ENCODE measurements around the gene ESYT3.

Gene ESYT3, protein sequence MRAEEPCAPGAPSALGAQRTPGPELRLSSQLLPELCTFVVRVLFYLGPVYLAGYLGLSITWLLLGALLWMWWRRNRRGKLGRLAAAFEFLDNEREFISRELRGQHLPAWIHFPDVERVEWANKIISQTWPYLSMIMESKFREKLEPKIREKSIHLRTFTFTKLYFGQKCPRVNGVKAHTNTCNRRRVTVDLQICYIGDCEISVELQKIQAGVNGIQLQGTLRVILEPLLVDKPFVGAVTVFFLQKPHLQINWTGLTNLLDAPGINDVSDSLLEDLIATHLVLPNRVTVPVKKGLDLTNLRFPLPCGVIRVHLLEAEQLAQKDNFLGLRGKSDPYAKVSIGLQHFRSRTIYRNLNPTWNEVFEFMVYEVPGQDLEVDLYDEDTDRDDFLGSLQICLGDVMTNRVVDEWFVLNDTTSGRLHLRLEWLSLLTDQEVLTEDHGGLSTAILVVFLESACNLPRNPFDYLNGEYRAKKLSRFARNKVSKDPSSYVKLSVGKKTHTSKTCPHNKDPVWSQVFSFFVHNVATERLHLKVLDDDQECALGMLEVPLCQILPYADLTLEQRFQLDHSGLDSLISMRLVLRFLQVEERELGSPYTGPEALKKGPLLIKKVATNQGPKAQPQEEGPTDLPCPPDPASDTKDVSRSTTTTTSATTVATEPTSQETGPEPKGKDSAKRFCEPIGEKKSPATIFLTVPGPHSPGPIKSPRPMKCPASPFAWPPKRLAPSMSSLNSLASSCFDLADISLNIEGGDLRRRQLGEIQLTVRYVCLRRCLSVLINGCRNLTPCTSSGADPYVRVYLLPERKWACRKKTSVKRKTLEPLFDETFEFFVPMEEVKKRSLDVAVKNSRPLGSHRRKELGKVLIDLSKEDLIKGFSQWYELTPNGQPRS

GRCh38 chr3:138434276-138434874 is at the start of gene ESYT3:
Gene ESYT3, plus strand, starts transcription at chr3:138434616. Its CDS starts 183 bp downstream, at chr3:138434799.
- peak; percentile 36 to 60 for DNase-seq (ENCODE audit: low read depth in 2 of 2)

DNA sequence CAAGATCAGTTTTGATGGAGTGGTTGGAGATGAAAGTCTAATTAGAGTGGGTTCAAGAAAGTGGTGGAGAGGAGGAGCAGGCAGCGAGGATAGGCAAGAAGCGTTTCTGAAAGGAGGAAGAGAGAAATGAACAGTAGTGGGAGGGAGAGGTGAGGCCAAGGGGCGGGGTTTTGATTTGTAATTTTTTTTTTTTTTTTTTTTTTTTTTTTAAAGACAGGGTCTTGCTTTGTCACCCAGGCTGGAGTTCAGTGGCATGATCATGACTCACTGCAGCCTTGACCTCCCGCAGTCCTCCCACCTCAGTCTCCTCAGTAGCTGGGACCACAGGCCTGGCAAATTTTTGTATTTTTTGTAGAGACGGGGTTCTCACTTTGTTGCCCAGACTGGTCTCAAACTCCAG is 49.4 kb upstream of the ESYT3 start:
- DNase-seq (ENCODE audit: low read depth in 2 of 2): no peak

DNA sequence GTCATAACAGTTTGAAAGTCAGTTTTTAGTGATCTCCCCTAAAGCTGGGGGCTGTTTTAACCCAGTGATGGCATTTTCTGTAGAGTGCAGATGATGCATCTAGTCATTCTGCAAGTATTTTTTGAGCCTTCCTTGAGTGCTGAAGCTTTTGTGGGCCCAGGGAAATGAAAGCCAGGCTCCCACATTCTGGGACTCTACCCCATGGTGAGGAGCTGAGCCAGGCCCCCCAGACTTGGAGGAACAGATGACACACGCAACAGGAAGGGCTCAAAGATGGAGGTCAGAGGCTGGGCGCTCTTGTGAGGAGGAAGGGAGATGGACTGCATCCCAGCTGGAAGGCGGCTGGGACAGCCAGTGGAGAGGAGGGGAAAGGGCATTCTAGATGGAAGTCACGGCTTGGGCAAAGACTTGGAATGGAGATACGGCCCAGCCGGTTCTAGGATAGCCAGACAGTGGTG is 45.2 kb upstream of the ESYT3 start:
- no peak for DNase-seq (ENCODE audit: low read depth in 2 of 2)

- no peak for DNase-seq (ENCODE audit: low read depth in 2 of 2)
Observed at GRCh38 chr3:138389841-138390581, 44.4 kb upstream of the ESYT3 start.

DNA sequence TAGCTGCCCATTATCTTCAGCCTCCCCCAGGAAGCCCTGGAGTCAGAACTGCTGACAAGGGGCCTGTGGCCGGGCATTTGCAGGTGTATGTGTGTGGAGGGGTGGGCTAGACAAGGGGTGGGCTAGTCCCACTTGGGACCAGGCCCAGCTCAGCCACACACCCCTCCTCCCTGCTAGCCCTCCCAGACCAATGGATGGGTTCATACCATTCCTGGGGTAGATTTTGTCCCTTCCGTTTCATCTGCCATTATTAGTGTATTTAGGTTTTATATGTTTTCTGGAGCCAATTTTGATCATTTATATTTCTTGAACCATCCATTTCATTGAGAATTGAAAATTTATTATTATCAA is 43.9 kb upstream of the ESYT3 start:
- DNase-seq (ENCODE audit: low read depth in 2 of 2): no peak

- DNase-seq (ENCODE audit: low read depth in 2 of 2): no peak
Observed at GRCh38 chr3:138394156-138394555, 40.3 kb upstream of the ESYT3 start.

DNA sequence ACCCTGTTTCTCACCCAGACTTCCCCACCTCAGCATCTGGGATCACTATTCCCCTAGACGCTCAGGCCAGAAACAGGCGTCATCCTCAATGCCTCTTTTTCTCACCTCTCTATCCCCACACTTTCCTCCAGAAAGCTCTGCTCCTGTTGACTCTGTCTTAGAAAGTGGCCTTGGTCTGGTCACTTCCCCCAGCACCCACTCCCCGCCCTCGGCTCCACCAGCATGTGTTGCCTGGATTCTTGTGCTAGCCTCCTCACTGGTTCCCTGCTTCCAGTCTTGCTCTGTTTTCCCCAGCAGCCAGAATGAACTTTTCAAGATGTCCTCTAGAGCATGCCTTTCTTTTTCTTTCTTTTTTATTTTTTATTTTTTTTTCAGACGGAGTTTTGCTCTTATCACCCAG is 39.7 kb upstream of the ESYT3 start:
- no peak for DNase-seq (ENCODE audit: low read depth in 2 of 2)

DNA sequence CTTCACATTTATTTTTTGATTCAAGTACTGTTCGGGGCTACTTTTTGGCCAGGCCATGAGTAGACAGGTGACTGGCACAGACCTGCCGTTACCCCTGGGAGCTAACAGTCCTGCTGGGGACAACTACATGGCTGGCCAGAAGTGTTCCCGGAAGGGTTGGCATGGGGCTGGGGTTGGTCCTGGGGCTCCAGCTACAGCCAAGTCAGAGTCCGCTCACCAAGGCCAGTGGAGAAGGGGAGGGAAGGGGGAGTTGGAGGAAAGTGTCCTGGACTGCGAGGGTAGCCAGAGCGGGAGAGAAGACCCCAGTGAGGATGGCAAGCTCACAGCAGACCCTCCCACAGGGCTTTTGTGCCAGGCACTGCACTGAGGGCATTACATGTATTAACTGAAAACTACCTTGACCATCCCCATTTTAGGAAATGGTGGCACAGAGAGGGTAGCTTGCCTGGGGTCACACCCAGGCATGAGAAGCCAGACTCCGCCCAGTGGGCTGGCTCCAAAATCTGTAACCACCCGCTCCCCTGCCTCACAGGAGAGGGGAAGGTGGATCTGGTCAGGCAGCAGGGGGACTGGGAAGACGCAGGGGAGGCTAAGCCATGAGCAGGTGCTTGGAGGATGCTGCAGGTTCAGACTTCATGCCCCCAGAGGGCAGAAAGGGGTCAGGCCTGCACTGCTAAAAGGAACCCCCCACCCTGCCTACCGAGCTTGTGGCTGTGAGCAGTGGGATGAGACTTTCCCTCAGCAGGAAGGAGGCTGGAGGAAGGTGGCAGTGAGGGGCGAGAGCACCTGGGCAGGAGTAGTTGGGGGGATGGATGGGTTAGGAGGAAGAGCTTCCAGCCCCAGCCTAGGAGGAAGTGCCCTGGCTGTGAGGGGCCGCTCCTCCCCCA is 38.3 kb upstream of the ESYT3 start:
- no peak for DNase-seq (ENCODE audit: low read depth in 2 of 2)

GRCh38 chr3:138396752-138397410 is 37.5 kb upstream of the ESYT3 start:
- DNase-seq (ENCODE audit: low read depth in 2 of 2): no peak

DNA sequence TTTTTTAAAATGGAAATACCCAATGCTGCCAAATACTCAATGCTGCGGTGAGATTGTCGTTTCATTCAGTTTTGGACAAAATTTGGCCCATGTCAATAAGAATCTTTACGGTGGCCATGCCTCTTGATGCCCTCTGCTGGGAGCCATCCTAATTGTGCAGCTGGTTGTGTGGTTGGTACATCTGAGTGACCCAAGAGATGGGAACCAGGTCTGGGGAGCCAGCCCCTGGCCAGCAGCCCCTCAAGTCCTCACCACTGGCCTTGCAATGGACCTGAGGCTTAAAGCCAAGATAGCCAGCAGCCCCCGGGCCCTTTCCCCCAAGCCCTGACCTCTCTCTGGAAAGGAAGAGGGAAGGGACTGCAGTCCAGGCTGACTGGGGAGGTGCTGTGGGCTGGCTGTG is 36.4 kb upstream of the ESYT3 start:
- no peak for DNase-seq (ENCODE audit: low read depth in 2 of 2)

GRCh38 chr3:138398791-138399575 is 35.4 kb upstream of the ESYT3 start:
- DNase-seq (ENCODE audit: low read depth in 2 of 2): no peak

- DNase-seq (ENCODE audit: low read depth in 2 of 2): no peak
Observed at GRCh38 chr3:138399766-138400165, 34.6 kb upstream of the ESYT3 start.

GRCh38 chr3:138400651-138401070 is 33.8 kb upstream of the ESYT3 start:
- no peak for DNase-seq (ENCODE audit: low read depth in 2 of 2)

- no peak for DNase-seq (ENCODE audit: low read depth in 2 of 2)
Observed at GRCh38 chr3:138401834-138402233, 32.6 kb upstream of the ESYT3 start.

- DNase-seq (ENCODE audit: low read depth in 2 of 2): no peak
Observed at GRCh38 chr3:138404121-138404520, 30.3 kb upstream of the ESYT3 start.

- no peak for DNase-seq (ENCODE audit: low read depth in 2 of 2)
Observed at GRCh38 chr3:138405001-138405400, 29.4 kb upstream of the ESYT3 start.

GRCh38 chr3:138405486-138405885 is 28.9 kb upstream of the ESYT3 start:
- no peak for DNase-seq (ENCODE audit: low read depth in 2 of 2)

GRCh38 chr3:138406606-138407005 is 27.8 kb upstream of the ESYT3 start:
- no peak for DNase-seq (ENCODE audit: low read depth in 2 of 2)

DNA sequence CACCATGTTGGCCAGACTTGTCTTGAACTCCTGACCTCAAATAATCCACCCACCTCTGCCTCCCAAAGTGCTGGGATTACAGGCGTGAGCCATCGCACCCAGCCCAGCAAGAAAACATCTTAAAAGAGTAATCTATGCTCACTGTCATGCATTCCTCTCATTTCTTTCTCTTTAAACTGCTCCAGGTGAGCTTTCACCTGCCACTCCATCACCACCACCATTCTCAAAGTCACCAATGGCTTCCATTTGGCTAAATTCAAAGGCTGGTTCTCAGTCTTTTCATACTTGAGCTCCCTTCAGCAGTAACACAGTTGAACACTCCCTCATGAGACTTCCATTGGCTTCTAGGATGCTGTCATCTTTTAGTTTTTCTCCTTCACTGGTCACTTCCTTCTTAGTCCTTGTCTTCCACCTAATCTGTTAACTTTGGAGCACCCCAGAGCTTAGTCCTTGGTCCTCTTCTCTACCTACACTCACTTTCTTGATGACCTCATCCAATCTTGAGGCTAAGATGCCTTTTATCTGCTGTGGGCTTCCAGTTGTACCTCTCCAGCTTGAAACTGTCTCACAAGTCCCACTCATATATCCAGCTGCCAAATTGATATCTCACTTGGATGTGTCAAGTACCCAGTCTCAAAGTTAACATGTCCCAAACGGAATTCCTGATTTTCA is 27.0 kb upstream of the ESYT3 start:
- no peak for DNase-seq (ENCODE audit: low read depth in 2 of 2)
